GM19467 (cell line): ENCODE data around the gene SNAP25.

ENCODE experiments used
- ATAC-seq: cut with Tn5 transposase; IDR thresholded peaks from one replicate; pipeline ENCODE4 v1.9.1; 2021; ENCODE audit warnings: mild to moderate bottlenecking, moderate library complexity; ENCODE audit not compliant: unreplicated experiment

Gene SNAP25

DNA sequence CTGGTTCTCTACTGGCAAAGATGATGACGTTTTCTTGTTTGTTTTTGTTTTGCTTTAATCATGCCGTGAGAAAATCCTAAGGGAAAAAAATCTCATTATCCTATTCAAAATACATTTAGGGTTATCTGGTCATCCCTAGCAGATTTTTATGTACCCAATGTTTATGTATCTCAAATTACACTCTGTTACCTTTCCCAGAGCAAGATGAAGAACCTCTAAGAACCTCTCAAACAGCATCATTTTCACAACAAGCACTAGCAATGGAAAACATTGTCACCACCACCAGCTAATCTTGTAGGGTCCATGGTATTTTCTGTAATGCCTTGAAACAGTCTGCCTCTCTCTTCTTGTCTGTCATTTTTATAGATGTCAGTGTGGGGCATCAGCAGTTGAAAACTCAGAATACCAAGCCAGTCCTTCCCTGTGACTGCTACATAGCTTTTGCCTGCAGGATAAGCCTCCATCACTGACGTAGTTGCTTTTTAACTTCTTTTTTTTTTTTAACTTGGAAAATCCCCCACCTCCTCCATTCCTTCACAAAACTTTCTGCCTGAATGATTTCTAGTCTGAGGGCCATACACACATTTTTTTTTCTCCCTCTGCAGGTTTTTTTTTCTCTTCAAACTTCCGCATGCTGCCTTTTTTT is 2.4 kb upstream of the SNAP25 start:
- no peak for ATAC-seq

- ATAC-seq: no peak
Observed at GRCh38 chr20:10217721-10218410, 764 bp upstream of the SNAP25 start.

GRCh38 chr20:10219452-10219791 is 792 bp downstream of the SNAP25 start:
- peak; percentile 77 for ATAC-seq

DNA sequence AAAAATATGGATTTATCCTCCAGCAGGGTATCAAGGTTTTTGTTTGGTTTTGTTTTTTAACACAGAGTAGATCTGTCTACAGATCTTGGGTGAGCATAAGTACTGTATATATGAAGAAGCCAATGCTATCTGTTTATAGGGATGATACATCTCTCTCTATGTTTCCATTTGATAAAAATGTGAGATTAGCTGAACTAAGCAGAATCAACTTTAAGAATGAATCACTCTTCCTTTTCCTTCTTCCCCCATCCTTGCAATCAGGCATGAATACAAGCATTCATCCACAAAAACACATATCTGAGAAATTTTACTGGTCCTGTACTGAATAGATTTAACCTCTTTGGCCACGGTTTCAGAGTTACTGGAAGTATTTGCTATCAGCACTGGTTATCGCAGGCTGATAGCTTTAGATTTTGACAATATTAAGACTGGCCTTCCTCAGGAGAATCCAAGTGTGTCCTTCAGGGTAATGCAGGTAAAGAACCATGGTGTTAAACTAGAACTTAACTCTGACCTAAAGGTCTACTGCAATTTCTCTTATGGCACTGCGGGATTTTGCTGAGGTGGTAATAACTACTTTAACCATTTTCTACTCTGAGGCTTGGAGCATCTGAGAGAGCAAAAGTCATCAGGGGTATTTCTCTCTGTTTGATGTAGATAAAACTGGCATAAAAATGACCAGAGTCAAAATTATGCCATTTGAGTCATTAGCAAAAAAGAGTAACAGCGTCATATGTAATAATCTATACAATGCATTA is 1.5 kb downstream of the SNAP25 start:
- no peak for ATAC-seq

- no peak for ATAC-seq
Observed at GRCh38 chr20:10221021-10221420, 2.4 kb downstream of the SNAP25 start.

GRCh38 chr20:10225439-10226060 is 6.9 kb downstream of the SNAP25 start:
- no peak for ATAC-seq

DNA sequence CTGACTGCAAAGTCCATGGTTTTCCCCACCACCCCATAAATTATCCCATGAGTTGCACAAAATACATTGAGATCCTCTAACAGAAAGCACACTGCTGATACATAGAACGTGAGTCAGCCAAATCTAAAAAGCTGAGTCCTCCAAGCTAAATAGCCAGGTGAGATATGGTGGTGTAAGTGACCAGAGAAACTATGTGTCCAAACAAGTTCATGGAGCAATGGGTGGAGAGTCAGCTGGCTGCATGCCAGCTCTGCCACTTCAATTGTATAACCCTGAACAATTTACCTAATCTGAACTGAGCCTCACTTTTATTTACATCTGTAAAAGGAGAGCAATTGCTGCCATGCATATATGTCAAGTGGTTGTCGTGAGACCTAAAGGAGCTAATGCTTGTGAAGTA is 9.7 kb downstream of the SNAP25 start:
- ATAC-seq: no peak

DNA sequence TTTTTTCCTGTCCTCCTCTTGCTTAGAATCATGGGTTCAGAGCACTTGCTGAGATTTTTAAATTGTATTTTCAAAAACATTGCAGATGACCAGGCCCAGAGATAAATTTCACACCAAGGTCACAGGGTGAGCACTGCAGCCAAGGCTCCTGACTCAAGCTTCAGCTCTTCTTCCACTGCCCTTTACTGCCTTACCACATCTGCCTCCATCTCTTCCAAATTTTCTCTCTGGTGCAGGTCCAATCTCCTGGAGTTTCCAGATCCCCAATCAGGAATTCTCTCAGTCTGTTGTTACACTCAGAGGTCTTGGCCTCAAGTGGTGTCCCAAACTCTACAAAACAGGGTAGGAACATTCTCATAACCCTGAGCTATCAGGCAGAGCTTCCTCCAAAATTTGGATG is 12.7 kb downstream of the SNAP25 start:
- no peak for ATAC-seq

DNA sequence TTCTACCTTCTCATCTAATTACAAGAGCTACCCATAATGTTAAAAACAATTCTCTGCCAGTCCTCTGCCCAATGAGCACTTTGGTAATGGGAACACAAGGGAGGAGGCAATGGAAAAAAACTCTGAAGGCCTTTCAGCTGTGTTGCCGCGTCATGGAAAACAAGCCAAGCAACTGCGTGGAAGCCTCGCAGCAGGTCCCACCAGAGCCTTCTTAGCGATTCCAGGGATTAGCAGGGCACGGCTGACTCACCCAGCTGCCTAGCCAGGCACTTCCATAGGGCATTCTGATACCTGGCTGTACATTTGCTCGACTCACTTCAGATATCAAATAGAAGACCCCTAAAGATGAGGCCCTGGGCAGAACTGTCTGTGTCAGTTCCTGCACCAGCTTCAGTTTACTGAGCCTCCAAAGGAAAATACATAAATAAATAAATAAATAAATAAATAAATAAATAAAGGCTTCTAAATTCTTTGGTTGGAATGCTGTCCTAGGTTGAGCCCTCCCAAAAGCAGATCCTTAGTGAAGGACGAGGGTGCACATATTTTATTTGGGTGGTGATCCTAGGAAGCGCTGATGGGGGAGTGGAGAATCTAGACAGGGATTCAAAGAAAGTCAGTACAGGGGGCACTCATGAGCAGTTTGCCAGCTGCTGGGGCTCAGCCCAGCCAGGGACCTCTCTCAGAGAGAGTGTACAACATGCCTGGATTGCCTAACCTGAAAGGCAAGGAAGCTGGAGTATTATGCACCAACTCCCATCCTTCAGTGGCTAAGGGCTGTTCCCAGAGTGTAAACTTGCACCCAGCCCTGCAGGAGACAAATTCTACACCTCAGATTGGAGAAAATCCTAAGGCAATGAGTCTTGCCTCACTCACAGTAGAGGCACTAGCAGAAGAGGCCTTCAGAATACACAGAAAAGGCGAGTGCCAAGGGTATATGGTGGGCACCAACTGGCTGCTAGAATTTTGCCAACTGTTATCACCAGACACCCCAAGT is 18.2 kb downstream of the SNAP25 start:
- ATAC-seq: no peak

DNA sequence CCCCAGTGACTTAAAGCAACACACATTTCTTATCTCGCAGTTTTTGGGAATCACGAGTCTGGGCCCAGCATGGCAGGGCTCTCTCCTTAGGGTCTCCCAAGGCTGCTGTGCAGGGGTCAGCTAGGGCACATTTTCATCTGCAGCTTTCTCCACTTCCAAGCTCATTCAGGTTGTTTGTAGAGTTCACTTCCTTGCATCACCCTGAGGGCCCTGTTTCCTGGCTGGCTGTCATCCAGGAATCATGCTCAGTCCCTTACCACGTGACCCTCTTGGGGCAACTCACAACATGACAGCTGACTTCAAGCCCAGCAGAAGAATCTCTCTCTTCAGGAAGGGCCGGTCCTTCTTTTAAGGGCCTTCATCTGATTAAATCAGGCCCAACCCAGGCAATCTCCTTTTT is 21.3 kb downstream of the SNAP25 start:
- ATAC-seq: no peak

DNA sequence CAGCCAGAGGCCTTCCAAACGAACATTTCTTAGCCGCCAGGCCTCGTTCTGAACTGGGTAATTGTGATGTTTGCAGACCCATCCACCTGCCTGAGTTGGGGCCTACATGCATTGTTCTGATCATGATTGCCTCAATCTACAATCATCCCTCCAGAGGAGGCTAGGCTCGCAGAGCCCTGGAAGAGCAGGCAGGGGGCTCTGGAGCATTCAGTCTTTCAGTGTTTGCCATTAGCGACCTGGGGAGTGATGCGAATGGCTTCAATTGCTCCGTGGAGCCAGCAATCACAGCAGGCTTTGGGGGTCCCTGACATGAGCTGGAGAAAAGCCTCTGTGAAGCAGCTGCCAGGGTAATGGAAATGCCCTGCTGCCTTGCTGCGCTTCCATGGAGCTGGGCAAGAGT is 22.0 kb downstream of the SNAP25 start:
- no peak for ATAC-seq

- ATAC-seq: no peak
Observed at GRCh38 chr20:10242166-10242565, 23.5 kb downstream of the SNAP25 start.

DNA sequence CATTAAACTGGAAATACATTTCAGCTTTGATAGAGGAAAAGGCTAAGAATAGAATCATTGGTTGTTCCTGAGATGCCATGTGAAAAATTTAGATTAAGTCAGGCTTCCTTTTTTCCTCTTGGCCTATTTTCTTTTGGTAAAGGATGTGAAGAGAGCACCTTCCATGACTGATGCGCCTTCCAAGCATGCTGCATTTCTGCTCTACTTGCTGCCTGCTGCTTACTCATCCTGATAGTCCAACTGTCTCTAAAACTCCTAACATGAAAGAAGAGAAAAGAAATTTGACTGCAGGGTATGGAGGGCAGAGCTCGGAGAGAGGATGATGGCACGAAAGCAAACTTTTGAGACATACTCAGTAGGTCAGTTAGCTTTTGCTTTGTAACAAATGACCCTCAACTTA is 28.8 kb downstream of the SNAP25 start:
- no peak for ATAC-seq

DNA sequence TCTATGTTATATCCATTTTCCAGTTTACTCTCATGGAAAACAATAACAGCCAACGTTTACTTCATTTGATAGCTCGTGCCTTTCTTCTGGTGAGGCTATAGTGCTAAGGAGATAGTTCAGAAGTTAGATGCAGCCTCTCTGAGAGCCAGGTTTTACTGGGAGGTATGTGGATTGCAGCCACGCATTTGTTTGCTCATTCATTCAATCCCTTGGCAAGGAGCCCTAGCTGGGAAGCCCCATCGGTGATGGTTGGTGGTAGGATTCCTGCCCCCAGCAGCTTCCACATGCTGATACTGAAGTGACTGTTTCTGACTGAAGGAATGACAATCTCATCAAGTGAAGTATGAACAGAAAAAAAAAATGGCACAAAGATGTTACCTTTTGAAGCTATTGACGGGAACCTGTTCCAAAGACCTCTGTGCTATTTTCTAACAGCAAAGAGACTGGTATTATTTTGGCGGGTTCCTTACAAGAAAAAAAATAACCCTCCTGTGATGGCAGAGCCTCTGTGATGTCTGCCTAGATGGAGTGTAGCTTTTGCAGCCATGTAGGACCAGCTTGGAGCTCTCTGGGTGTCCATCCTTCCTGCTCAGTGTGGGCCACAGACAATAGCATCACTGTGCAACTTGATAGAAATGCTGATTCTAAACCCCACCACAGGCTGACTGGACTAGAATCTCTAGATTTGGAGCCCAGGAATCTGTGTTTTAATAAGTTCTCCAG is 30.6 kb downstream of the SNAP25 start:
- ATAC-seq: no peak

- no peak for ATAC-seq
Observed at GRCh38 chr20:10249822-10250221, 31.2 kb downstream of the SNAP25 start.

DNA sequence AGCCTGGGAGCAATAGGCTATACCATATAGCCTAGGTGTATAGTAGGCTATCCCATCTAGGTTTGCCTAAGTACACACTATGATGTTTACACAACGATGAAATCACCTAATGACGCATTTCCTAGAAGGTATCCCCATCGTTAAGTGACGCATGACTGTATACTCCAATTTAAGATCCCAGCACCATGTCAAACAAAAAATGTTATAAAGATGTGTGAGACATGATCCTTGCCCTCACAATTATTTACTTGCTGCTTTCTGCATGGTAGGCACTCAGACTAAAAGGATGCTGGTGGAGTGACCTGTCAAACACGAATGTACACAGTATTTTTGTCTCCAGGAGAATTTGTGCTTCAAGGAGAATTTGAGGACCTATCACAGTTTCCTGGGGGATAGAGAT is 32.3 kb downstream of the SNAP25 start:
- ATAC-seq: no peak

DNA sequence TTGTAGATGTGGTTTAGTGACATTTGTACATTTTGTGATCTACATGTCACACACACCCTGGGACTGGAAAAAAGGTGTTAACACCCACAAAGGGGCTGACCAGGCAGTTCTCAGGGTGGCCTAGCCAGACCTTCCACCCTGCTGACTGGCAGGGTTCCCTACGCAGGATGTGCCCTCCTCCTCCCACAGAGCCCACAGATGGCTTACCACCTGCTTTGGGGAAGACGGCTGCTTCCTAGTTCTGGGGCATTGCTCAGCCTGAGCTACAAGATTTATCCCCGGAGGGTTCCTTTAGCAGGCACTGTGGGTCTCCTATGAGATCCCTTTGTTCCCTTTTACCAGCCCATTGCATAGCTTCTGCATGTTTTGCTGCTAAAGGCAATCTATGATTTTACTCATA is 35.1 kb downstream of the SNAP25 start:
- no peak for ATAC-seq

- no peak for ATAC-seq
Observed at GRCh38 chr20:10255846-10256245, 37.2 kb downstream of the SNAP25 start.

- ATAC-seq: no peak
Observed at GRCh38 chr20:10259166-10259565, 40.5 kb downstream of the SNAP25 start.

- no peak for ATAC-seq
Observed at GRCh38 chr20:10260316-10260715, 41.7 kb downstream of the SNAP25 start.
